HepG2 (cell line): ENCODE results near the gene RFX2. TPM values are rescaled to one million over a fixed set of nuclear protein-coding genes. Genes with fewer than 3 reads are reported as not detected.

ENCODE experiments used
- ATAC-seq: fragments of 200-7000 bp; cut with Tn5 transposase; 3 replicates; pipeline ENCODE4 v1.9.1; 2020; ENCODE audit warnings: mild to moderate bottlenecking, moderate library complexity
- BruUV-seq: library from RNA; stranded (reverse); fragments of 400-500 nt; replicated peaks from 2 replicates; lab custom pipeline; 2021; lab: Mats Ljungman, UMichigan
- CTCF ChIA-PET: fragments of 300-600 bp; formaldehyde crosslinking; extraction: SDS; loops from one replicate; lab custom pipeline; 2021; ENCODE audit warnings: low total read pairs, inconsistent platforms, low intra/inter-chr PET ratio; lab: Yijun Ruan, JAX
- POLR2A ChIA-PET: fragments of 350-600 bp; sonication (Branson Sonifier 250); formaldehyde crosslinking; loops from one replicate; lab custom pipeline; 2020; ENCODE audit warnings: antibody characterized with exemption, inconsistent platforms; lab: Yijun Ruan, JAX
- DNase-seq: peaks from one replicate; pipeline ENCODE4 v3.0.0-alpha.2; 2015; ENCODE audit warnings: low spot score
- FAIRE-seq: peaks from 3 replicates; lab custom pipeline; 2011; peaks lifted over from hg19 to GRCh38; lab: Jason Lieb, UNC
- H2AFZ ChIP-seq: one replicate; pipeline ENCODE4 v1.6.1; 2011; ENCODE audit warnings: low read length, inconsistent platforms
- H3K27ac ChIP-seq: fragments of 300-600 bp; 3 replicates; pipeline ENCODE4 v1.8.0; 2011; ENCODE audit warnings: mixed run types, mild to moderate bottlenecking, mixed read lengths, low read length, inconsistent platforms; ENCODE audit not compliant: insufficient read depth; ENCODE audit errors: extremely low read length
- H3K27me3 ChIP-seq, 2 experiments: fragments of 200-600 bp in 1 of 2; 2 replicates in 1 of 2; 3 replicates in 1 of 2; pipeline versions ENCODE4 v1.6.0 to v1.8.0; 2011; ENCODE audit warnings: low read length in 2 of 2, mild to moderate bottlenecking in 2 of 2, moderate library complexity in 2 of 2, inconsistent platforms in 1 of 2; ENCODE audit not compliant: insufficient read depth in 2 of 2, control insufficient read depth in 1 of 2
- H3K36me3 ChIP-seq, 2 experiments: fragments of 200-600 bp in 1 of 2; replicated peaks in 1 of 2; 2 replicates in 1 of 2; 3 replicates in 1 of 2; pipeline versions ENCODE4 v1.5.1 to v1.8.0; 2011; ENCODE audit warnings: low read length in 2 of 2, inconsistent platforms in 1 of 2; ENCODE audit not compliant: insufficient read depth in 2 of 2, control insufficient read depth in 1 of 2
- H3K4me1 ChIP-seq: 2 replicates; pipeline ENCODE4 v1.5.1; 2012; ENCODE audit warnings: low read length, inconsistent platforms; ENCODE audit not compliant: insufficient read depth
- H3K4me2 ChIP-seq: 2 replicates; pipeline ENCODE4 v1.6.0; 2011; ENCODE audit warnings: low read depth, low read length, inconsistent platforms
- H3K4me3 ChIP-seq, 3 experiments: fragments of 200-600 bp in 1 of 3; sonication (generic), shearing (Covaris generic) in 1 of 3; replicated peaks in 1 of 3; 2 replicates each; pipeline ENCODE4 v1.5.1; 2011 to 2016; ENCODE audit warnings: low read length in 3 of 3, inconsistent platforms in 2 of 3, low read depth in 2 of 3, mild to moderate bottlenecking in 2 of 3, control low read depth in 1 of 3, mixed read lengths in 1 of 3; ENCODE audit not compliant: insufficient read depth in 1 of 3
- H3K79me2 ChIP-seq: one replicate; pipeline ENCODE4 v1.6.1; 2011; ENCODE audit warnings: low read length, inconsistent platforms; ENCODE audit not compliant: insufficient read depth
- H3K9ac ChIP-seq: 2 replicates; pipeline ENCODE4 v1.6.0; 2011; ENCODE audit warnings: mild to moderate bottlenecking, low read depth, low read length, inconsistent platforms; ENCODE audit not compliant: insufficient read depth
- H3K9me3 ChIP-seq: 2 replicates; pipeline ENCODE4 v1.5.1; 2012; ENCODE audit warnings: mild to moderate bottlenecking, low read length
- H4K20me1 ChIP-seq: 2 replicates; pipeline ENCODE4 v1.6.0; 2011; ENCODE audit warnings: inconsistent platforms, mild to moderate bottlenecking, low read length, moderate library complexity; ENCODE audit not compliant: insufficient read depth
- ELF3 ChIP-seq: IDR thresholded peaks from 2 replicates; pipeline ENCODE4 v1.6.1; 2016; ENCODE audit warnings: missing genetic modification reagents, missing compliant biosample characterization
- FOXC1 ChIP-seq: sonication (generic); formaldehyde crosslinking; IDR thresholded peaks from 2 replicates; pipeline ENCODE4 v1.8.0; 2022; ENCODE audit warnings: mild to moderate bottlenecking, missing genetic modification reagents, borderline replicate concordance
- HNF4A ChIP-seq: sonication (generic); formaldehyde crosslinking; IDR thresholded peaks from 2 replicates; pipeline ENCODE4 v1.4.0; 2020; ENCODE audit warnings: missing genetic modification reagents
- ZFP1 ChIP-seq: IDR thresholded peaks from 2 replicates; pipeline ENCODE4 v1.6.1; 2016
- ZNF446 ChIP-seq: sonication (generic); formaldehyde crosslinking; IDR thresholded peaks from 2 replicates; pipeline ENCODE4 v1.5.0; 2020; ENCODE audit warnings: mild to moderate bottlenecking, missing genetic modification reagents
- ZNF513 ChIP-seq: sonication (generic); formaldehyde crosslinking; conservative IDR thresholded peaks from 2 replicates; pipeline ENCODE4 v1.5.0; 2020; ENCODE audit warnings: missing genetic modification reagents
- ZNF574 ChIP-seq: sonication (generic); formaldehyde crosslinking; IDR thresholded peaks from 2 replicates; pipeline ENCODE4 v1.4.0; 2020; ENCODE audit warnings: missing genetic modification reagents
- ZNF780A ChIP-seq: sonication (generic); formaldehyde crosslinking; IDR thresholded peaks from 2 replicates; pipeline ENCODE4 v1.8.0; 2022; ENCODE audit warnings: mild to moderate bottlenecking, missing genetic modification reagents, moderate library complexity
- WGBS: methylation state at CpG from one replicate; pipeline ENCODE4 v1.1.6; 2017; ENCODE audit warnings: low lambda C conversion rate; 5-methylcytosine and 5-hydroxymethylcytosine counted together
- in situ Hi-C: cut with HindIII; loops from 2 replicates; pipeline ENCODE4 v1.10.0; 2017; ENCODE audit warnings: low pct_unique_long_range_greater_than_20kb; ENCODE audit not compliant: extremely low pct_ligation_motif_present
- intact Hi-C: fragments of 100-400 bp; cut with micrococcal nuclease; formaldehyde crosslinking; loops from one replicate; pipeline ENCODE4 v1.10.0; 2022; ENCODE audit not compliant: unreplicated experiment
- polyA plus RNA-seq, 8 experiments: library from polyadenylated mRNA; depleted of rRNA in 3 of 8; stranded (reverse) in 7 of 8; unstranded in 1 of 8; fragments of >200 nt; fragmentation: Illumina TruSeq in 4 of 8; extraction: Trizol in 4 of 8; gene quantifications; 2 replicates each; pipeline versions ENCODE4 v1.2.1 to v1.2.3, GENCODE V29; 2011 to 2016; ENCODE audit warnings: low read depth in 4 of 8, missing spikeins in 1 of 8, mixed read lengths in 1 of 8; ENCODE audit not compliant: insufficient read depth in 1 of 8
- total RNA-seq, 5 experiments: library from RNA; depleted of rRNA; stranded (reverse); fragments of >200 nt; fragmentation: Illumina TruSeq; extraction: Trizol; gene quantifications; 2 replicates each; pipeline ENCODE4 v1.2.3, GENCODE V29; 2016; ENCODE audit warnings: low read depth in 1 of 5

Gene RFX2
- total and polyA plus RNA-seq, 2 of the 13 experiments (the other 11 are each of a cell fraction or from before 2014, with no cell fraction given): 2.8 to 3.3 TPM

- TF ChIP-seq ZNF574 (CRISPR knock-in tag) (no peak), ZNF446 (CRISPR knock-in tag) (no peak)
Measured at GRCh38 chr19:6014551-6015135, 95.7 kb downstream of the RFX2 start (continued).

- POLR2A ChIA-PET: interaction anchor here (1.7 kb wide), 1 partner anchor 25 kb away, joined by 3 read pairs; no protein-coding TSS in a partner anchor
Measured at GRCh38 chr19:6012426-6013170, 97.7 kb downstream of the RFX2 start.

More at GRCh38 chr19:6012426-6013170, 97.7 kb downstream of the RFX2 start:
- CTCF ChIA-PET: no interaction called here
- WGBS: 32% methylated on average over 12 of the region's 18 CpGs
- Histone ChIP-seq H3K9me3 (no peaks in the 10 kb centered on the region), H3K4me2 (no peak overlapping the region), H3K9ac (no peak overlapping the region), H3K79me2 (no peaks in the 10 kb centered on the region), H3K27ac (no peak overlapping the region), H3K4me1 (peaks cover 47% of the 10 kb centered on the region), H3K27me3 (peaks cover 2 to 18% of the 10 kb centered on the region in 2 experiments; a peak in 3 of 5 replicates), H2AFZ (no peak overlapping the region), H3K36me3 (no peaks in the 10 kb centered on the region), H3K4me3 (no peak overlapping the region), H4K20me1 (no peaks in the 10 kb centered on the region)
- ATAC-seq: no peak
- in situ Hi-C loops: no loop called here
- no peak for TF ChIP-seq FOXC1
- no peak for TF ChIP-seq ZFP1 (CRISPR knock-in tag)
- TF ChIP-seq HNF4A (CRISPR knock-in tag): no peak
- TF ChIP-seq ELF3 (CRISPR knock-in tag): no peak
- no peak for TF ChIP-seq ZNF780A (CRISPR knock-in tag)
- TF ChIP-seq ZNF513 (CRISPR knock-in tag): no peak
- no TSS peak for BruUV-seq
- intact Hi-C loops: no loop called here
- FAIRE-seq: no peak
- DNase-seq: no peak
